Measurements from ENCODE around the gene KREMEN1.
A peak's percentile ranks its signal among the peaks of the same experiment; 100 is the strongest.

KREMEN1 gene

DNA sequence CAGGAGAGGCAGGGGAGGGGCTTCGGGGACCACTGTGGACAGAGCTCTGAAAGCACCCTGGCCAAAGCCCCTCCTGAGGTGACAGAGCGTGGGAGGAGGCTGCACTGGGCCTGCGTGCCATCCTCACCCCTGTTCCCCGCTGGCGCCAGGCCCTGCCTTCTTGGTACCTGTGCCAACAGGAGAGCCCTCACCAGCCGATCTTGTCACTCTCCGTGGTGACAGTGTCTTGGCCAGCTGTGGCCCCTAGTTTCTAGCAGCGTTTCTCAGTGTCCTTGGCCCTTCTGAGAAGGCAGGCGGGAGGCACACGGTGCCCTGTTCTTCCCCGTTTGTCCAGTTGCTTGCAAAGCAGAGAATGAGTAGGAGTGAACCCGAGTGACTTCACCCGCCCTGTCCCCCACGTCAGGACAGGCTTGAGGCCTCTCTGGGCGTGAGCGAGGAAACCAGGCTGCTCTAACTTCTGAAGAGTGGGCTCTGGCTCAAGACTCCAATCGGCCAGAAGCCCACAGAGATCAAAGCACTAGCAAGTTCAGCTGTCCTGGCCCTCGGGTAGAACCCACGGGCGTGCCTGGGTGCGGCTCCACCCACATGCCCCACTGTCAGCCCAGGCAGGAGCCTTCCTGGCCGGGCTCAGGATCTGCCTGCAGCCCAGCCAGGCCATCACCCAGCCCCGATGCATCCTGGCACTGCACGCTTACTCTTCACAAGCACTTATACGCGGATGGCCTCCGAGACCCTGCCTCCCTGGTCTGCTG is 72.7 kb downstream of the KREMEN1 start:
- H3K9ac ChIP-seq: no peak overlapping the region
- H3K4me1 ChIP-seq: peaks cover 13 to 26% (median 16%) of the 10 kb centered on the region in 10 experiments; a peak in 18 of 20 replicates
- H3K9me3 ChIP-seq (replicated peaks in 1 of 11): no peaks in the 10 kb centered on the region
- H3K4me3 ChIP-seq: no peak overlapping the region
- TF ChIP-seq Cebpa-rat (IDR thresholded peaks at IDR 0.05): no peak
- H3K4me2 ChIP-seq: peak overlapping the region in 2 of 11 experiments; percentile 6 to 59; a peak in 2 of 22 replicates
- peaks cover 0 to 31% (median 14%) of the 10 kb centered on the region in 11 experiments; a peak in 10 of 22 replicates for H4K20me1 ChIP-seq
- H3K27ac ChIP-seq: no peak overlapping the region
- H3K36me3 ChIP-seq: no peaks in the 10 kb centered on the region
- H3K27me3 ChIP-seq: peaks cover 0 to 17% (median 0%) of the 10 kb centered on the region in 11 experiments; a peak in 7 of 22 replicates

- no peak overlapping the region for H3K27ac ChIP-seq
- no peaks in the 10 kb centered on the region for H3K9me3 ChIP-seq (replicated peaks in 1 of 11)
- peaks cover 13 to 26% (median 16%) of the 10 kb centered on the region in 10 experiments; a peak in 18 of 20 replicates for H3K4me1 ChIP-seq
- no peak overlapping the region for H3K9ac ChIP-seq
- H3K4me2 ChIP-seq: no peak overlapping the region
- peaks cover 0 to 31% (median 14%) of the 10 kb centered on the region in 11 experiments; a peak in 11 of 22 replicates for H4K20me1 ChIP-seq
- H3K4me3 ChIP-seq: no peak overlapping the region
- no peaks in the 10 kb centered on the region for H3K36me3 ChIP-seq
- H3K27me3 ChIP-seq: peaks cover 0 to 17% (median 3%) of the 10 kb centered on the region in 11 experiments; a peak in 7 of 22 replicates
- TF ChIP-seq Cebpa-rat (IDR thresholded peaks at IDR 0.05): no peak
Measured at GRCh38 chr22:29146091-29146560, 73.3 kb downstream of the KREMEN1 start.

DNA sequence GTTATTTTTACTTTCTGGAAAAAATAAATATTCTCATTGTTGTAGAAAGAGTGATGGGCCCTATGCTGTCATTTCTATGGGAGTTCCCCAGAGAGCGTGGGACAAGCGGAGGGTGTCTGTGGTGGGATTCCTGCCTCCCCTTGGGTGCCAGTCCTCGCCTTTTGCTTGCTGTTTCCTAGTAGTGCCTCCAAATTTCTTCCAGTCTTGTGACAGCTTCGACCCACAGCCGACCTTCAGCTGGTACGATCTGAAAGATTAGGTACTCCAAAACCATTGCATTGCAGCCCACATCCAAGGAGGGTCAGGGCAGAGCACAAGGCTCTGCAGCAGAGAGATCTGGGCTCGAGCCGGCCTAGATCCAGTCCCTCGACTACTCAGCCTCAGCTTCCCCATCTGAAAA is 73.9 kb downstream of the KREMEN1 start:
- Histone ChIP-seq H3K4me2 (no peak overlapping the region), H3K27me3 (peaks cover 0 to 17% (median 3%) of the 10 kb centered on the region in 11 experiments; a peak in 7 of 22 replicates), H3K9ac (no peak overlapping the region), H3K27ac (no peak overlapping the region), H3K9me3 (replicated peaks in 1 of 11) (no peaks in the 10 kb centered on the region), H4K20me1 (peaks cover 0 to 31% (median 14%) of the 10 kb centered on the region in 11 experiments; a peak in 11 of 22 replicates), H3K4me1 (peaks cover 14 to 26% (median 20%) of the 10 kb centered on the region in 10 experiments), H3K4me3 (no peak overlapping the region), H3K36me3 (no peaks in the 10 kb centered on the region)
- no peak for TF ChIP-seq Cebpa-rat (IDR thresholded peaks at IDR 0.05)

DNA sequence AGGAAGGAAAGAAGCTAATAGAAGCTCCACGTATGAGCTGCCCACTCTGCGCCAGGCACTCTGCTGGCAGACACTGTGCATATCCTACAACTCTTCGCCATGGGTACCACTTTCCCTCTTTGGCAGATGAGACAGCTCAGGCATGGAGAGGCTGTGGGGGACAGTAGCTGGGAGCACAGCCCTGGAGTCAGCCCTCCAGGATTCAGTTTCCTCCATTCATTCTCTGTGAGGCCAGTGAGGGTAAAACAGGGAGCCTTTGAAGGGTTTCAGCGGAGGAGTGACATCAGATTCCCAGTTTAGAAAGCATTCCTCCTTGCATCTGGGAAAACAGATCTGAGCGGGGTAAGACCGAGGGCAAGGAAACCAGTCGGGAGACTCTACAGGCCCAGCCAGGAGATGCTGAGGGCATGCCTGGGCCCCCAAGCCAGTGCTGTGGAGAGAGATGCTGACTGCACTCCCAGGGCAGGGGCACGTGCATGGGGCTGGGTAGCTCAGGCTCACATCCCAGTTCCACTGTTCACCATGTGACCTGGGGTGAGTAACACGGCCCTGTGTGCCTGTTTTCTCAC is 74.6 kb downstream of the KREMEN1 start:
- Histone ChIP-seq H3K9ac (no peak overlapping the region), H3K27ac (no peak overlapping the region), H3K4me3 (no peak overlapping the region), H3K4me2 (no peak overlapping the region), H4K20me1 (peaks cover 0 to 31% (median 14%) of the 10 kb centered on the region in 11 experiments; a peak in 11 of 22 replicates), H3K4me1 (peaks cover 14 to 29% (median 23%) of the 10 kb centered on the region in 10 experiments), H3K27me3 (peaks cover 0 to 17% (median 3%) of the 10 kb centered on the region in 11 experiments; a peak in 8 of 22 replicates), H3K9me3 (replicated peaks in 1 of 11) (no peaks in the 10 kb centered on the region), H3K36me3 (no peaks in the 10 kb centered on the region)
- TF ChIP-seq Cebpa-rat (IDR thresholded peaks at IDR 0.05): no peak

DNA sequence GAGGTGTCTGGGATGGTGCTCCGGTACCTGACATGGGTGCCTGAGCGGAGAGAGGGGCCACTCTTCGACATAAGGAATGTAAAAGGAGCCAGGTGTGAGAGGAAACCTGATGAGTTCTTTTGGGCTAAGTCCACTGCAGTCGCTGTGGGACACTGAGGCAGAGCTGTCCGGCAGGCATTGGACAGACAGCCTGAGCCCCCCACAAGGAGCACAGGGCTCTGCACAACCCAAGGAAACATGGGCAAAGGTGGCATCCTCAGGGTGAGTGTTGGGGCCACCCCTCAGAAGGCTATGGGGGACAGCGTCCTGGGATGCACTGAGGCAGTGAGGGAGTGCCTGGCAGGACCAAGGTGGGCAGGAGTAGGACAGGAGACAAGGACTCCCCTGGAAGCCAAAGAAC is 75.2 kb downstream of the KREMEN1 start:
- Histone ChIP-seq H3K9ac (no peak overlapping the region), H4K20me1 (peaks cover 0 to 33% (median 14%) of the 10 kb centered on the region in 11 experiments; a peak in 11 of 22 replicates), H3K27me3 (peaks cover 0 to 17% (median 4%) of the 10 kb centered on the region in 11 experiments; a peak in 10 of 22 replicates), H3K9me3 (replicated peaks in 1 of 11) (no peaks in the 10 kb centered on the region), H3K4me1 (peaks cover 18 to 35% (median 20%) of the 10 kb centered on the region in 10 experiments), H3K4me2 (no peak overlapping the region), H3K4me3 (no peak overlapping the region), H3K36me3 (no peaks in the 10 kb centered on the region), H3K27ac (no peak overlapping the region)
- TF ChIP-seq Cebpa-rat (IDR thresholded peaks at IDR 0.05): no peak

DNA sequence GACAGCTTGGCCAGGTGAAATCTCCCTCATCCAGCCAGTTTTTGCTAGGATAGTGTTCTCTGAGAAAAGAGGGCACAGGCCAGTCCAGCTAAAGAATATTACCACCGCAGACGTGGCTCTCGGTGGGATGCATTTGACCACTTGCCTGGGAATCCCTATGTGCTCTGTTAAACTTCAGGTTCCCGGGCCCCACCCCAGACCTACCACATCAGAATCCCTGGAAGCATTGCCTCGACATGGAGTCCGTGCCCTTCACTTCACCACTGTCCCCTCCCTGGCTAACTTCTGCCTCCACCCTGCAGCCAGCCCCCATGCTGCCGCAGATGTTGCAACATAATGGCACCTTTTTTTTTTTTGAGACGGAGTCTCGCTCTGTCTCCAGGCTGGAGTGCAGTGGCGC is 76.0 kb downstream of the KREMEN1 start:
- peaks cover 1 to 25% (median 8%) of the 10 kb centered on the region in 11 experiments; a peak in 14 of 22 replicates for H3K27me3 ChIP-seq
- no peak overlapping the region for H3K9ac ChIP-seq
- no peaks in the 10 kb centered on the region for H3K36me3 ChIP-seq
- no peak overlapping the region for H3K4me2 ChIP-seq
- no peak overlapping the region for H3K4me3 ChIP-seq
- no peak for TF ChIP-seq Cebpa-rat (IDR thresholded peaks at IDR 0.05)
- H3K27ac ChIP-seq: no peak overlapping the region
- peaks cover 12 to 43% (median 17%) of the 10 kb centered on the region in 10 experiments for H3K4me1 ChIP-seq
- H3K9me3 ChIP-seq (replicated peaks in 1 of 11): no peaks in the 10 kb centered on the region
- peaks cover 0 to 38% (median 11%) of the 10 kb centered on the region in 11 experiments; a peak in 10 of 22 replicates for H4K20me1 ChIP-seq

DNA sequence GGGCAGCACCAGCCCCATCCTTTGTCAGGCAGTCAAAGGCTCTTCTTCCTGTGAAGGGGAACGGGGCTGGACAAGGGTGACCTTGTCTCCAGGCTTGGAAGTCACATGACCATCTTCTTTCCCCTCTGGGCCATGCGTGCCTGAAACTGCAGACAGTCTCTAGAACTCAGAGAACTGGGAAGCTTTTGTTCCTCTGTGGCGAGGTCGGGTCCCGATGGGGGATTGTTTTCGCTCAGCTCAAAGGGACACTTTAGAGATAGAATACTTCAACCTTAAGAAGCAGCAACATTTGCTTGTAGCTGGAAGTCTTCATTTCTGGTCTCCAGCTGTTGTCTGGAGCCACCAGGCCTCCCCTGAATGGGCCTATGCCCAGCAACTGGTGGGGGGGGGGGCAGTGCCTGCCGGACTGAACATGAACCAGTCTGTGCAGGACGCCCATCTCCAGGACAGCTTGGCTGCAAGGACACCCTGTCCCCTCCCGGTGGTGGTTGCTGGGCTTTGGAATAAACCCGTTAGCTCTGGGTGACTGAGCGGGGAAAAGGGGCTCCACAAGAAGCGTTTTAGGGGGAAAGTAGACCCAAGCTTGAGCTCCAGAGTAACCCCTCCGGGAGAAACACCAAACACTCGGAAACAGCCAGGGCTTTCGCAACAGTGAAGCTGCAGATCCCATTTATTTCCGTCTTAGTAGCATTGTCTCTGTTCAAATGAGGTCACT is 77.2 kb downstream of the KREMEN1 start:
- Histone ChIP-seq H3K27ac (no peak overlapping the region), H3K4me3 (no peak overlapping the region)

GRCh38 chr22:29150701-29151100 is 77.9 kb downstream of the KREMEN1 start:
- Histone ChIP-seq H3K9ac (no peak overlapping the region), H3K4me1 (peaks cover 0 to 41% (median 7%) of the 10 kb centered on the region in 10 experiments; a peak in 12 of 20 replicates), H3K27me3 (peaks cover 8 to 38% (median 22%) of the 10 kb centered on the region in 11 experiments; a peak in 21 of 22 replicates), H3K9me3 (replicated peaks in 1 of 11) (no peaks in the 10 kb centered on the region), H3K36me3 (no peaks in the 10 kb centered on the region), H3K4me2 (no peak overlapping the region), H4K20me1 (peaks cover 0 to 19% (median 3%) of the 10 kb centered on the region in 11 experiments; a peak in 6 of 22 replicates), H3K27ac (no peak overlapping the region), H3K4me3 (no peak overlapping the region)
- TF ChIP-seq Cebpa-rat (IDR thresholded peaks at IDR 0.05): no peak

More for the DNA sequence above, 77.2 kb downstream of the KREMEN1 start:
- no peaks in the 10 kb centered on the region for H3K9me3 ChIP-seq (replicated peaks in 1 of 11)
- no peak for TF ChIP-seq Cebpa-rat (IDR thresholded peaks at IDR 0.05)
- H3K36me3 ChIP-seq: no peaks in the 10 kb centered on the region
- peaks cover 0 to 26% (median 7%) of the 10 kb centered on the region in 11 experiments; a peak in 8 of 22 replicates for H4K20me1 ChIP-seq
- peak overlapping the region in 1 of 11 experiments; percentile 4; a peak in 1 of 22 replicates for H3K4me2 ChIP-seq
- no peak overlapping the region for H3K9ac ChIP-seq
- H3K4me1 ChIP-seq: peaks cover under 1 to 41% (median 7%) of the 10 kb centered on the region in 10 experiments; a peak in 14 of 20 replicates
- peaks cover 5 to 33% (median 18%) of the 10 kb centered on the region in 11 experiments; a peak in 21 of 22 replicates for H3K27me3 ChIP-seq

Data from BLaER1 treated with 17β-estradiol and CSF1 and Interleukin-3, amounts not matched to agents 10 nM and 100 nM (cell line).